Peyer's patch (tissue), 4 donors: ENCODE results near the gene ZNF496.

Source experiments
- POLR2A ChIP-seq, 2 donors: fragments of 450-650 bp; IDR thresholded peaks; one replicate each; pipeline ENCODE4 v1.5.1; 2017; ENCODE audit warnings: antibody characterized with exemption in 2 of 2, mild to moderate bottlenecking in 2 of 2, moderate library complexity in 2 of 2
- TF ChIP-seq, protein P1 (sequence below), 6 experiments: fragments of 450-650 bp in 4 of 6; fragments of 200-600 bp in 2 of 6; sonication (generic) in 1 of 6; IDR thresholded peaks; one replicate each; pipeline ENCODE4 v1.5.1; 2017 to 2019; ENCODE audit warnings: antibody characterized with exemption in 6 of 6, mild to moderate bottlenecking in 3 of 6, moderate library complexity in 1 of 6

DNA sequence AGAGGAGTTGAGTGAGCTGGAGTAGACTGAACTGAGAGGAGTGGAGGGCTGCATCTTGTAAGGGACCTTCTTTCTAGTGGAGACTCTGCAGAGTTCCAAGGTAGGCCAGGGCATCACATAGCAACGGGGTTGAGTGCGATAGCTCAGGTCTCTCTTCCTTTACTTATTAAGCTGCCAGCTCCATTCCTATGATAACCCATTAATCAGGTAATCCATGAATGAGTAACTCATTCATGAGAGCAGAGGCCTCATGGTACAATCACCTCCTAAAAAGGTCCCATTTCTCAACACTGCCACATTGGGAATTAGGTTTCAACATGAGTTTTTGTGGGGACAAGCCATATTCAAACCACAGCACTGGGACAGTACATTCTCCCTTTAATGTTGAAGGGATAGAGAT is 54.5 kb downstream of the ZNF496 start:
- no peak for TF ChIP-seq POLR2A (IDR thresholded peaks at IDR 0.05)
- TF ChIP-seq, protein P1, sequence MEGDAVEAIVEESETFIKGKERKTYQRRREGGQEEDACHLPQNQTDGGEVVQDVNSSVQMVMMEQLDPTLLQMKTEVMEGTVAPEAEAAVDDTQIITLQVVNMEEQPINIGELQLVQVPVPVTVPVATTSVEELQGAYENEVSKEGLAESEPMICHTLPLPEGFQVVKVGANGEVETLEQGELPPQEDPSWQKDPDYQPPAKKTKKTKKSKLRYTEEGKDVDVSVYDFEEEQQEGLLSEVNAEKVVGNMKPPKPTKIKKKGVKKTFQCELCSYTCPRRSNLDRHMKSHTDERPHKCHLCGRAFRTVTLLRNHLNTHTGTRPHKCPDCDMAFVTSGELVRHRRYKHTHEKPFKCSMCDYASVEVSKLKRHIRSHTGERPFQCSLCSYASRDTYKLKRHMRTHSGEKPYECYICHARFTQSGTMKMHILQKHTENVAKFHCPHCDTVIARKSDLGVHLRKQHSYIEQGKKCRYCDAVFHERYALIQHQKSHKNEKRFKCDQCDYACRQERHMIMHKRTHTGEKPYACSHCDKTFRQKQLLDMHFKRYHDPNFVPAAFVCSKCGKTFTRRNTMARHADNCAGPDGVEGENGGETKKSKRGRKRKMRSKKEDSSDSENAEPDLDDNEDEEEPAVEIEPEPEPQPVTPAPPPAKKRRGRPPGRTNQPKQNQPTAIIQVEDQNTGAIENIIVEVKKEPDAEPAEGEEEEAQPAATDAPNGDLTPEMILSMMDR (IDR thresholded peaks at IDR 0.05): no peak
